ENCODE results near the gene GAB2.

- TF ChIP-seq ZNF274 (IDR thresholded peaks at IDR 0.05; ENCODE audit: low read depth, low read length) (no peak), YY1 (IDR thresholded peaks at IDR 0.05; ENCODE audit: insufficient read depth, insufficient read length) (no peak)
Observed at GRCh38 chr11:78262238-78262637, 155.4 kb downstream of the GAB2 start.

Data from NT2/D1 (cell line).